Type B pancreatic cell (in vitro differentiated cells): Measurements from ENCODE around the gene SCARB2. TPM values are rescaled to one million over a fixed set of nuclear protein-coding genes. Genes with fewer than 3 reads are reported as not detected.

Experiments
- DNase-seq: peaks from one replicate; pipeline ENCODE4 v3.0.0; 2021; ENCODE audit warnings: mixed read lengths; ENCODE audit not compliant: unreplicated experiment; ENCODE audit errors: extremely low spot score
- H3K27ac Mint-ChIP-seq: 2 replicates; pipeline ENCODE4 v1.8.0; 2021; ENCODE audit warnings: mild to moderate bottlenecking, mixed read lengths
- H3K27me3 Mint-ChIP-seq: 2 replicates; pipeline ENCODE4 v1.8.0; 2021; ENCODE audit warnings: mixed read lengths
- H3K36me3 Mint-ChIP-seq: 2 replicates; pipeline ENCODE4 v1.8.0; 2021; ENCODE audit warnings: mixed read lengths
- H3K4me1 Mint-ChIP-seq: one replicate; pipeline ENCODE4 v1.8.0; 2021; ENCODE audit warnings: mixed read lengths; ENCODE audit not compliant: unreplicated experiment
- H3K4me3 Mint-ChIP-seq: 2 replicates; pipeline ENCODE4 v1.8.0; 2021; ENCODE audit warnings: mild to moderate bottlenecking, mixed read lengths
- H3K9me3 Mint-ChIP-seq: 2 replicates; pipeline ENCODE4 v1.8.0; 2021; ENCODE audit warnings: mixed read lengths
- CTCF ChIP-seq: fragments of 200-600 bp; sonication (generic); conservative IDR thresholded peaks from 2 replicates; pipeline ENCODE4 v1.5.0; 2021; ENCODE audit warnings: antibody characterized with exemption, mild to moderate bottlenecking
- total RNA-seq: library from RNA; stranded (reverse); gene quantifications from 2 replicates; pipeline ENCODE4 v1.2.1, GENCODE V29; 2021; ENCODE audit warnings: low replicate concordance

Gene SCARB2
- total RNA-seq, 1 donor from 2014 or later: 102 TPM

GRCh38 chr4:76168688-76169087, 44.9 kb downstream of the SCARB2 start:
- Mint-ChIP-seq H3K27ac (no peak overlapping the region), H3K9me3 (no peaks in the 10 kb centered on the region), H3K4me1 (no peaks in the 10 kb centered on the region), H3K4me3 (no peak overlapping the region), H3K27me3 (no peaks in the 10 kb centered on the region), H3K36me3 (peaks cover 25% of the 10 kb centered on the region)
- DNase-seq: no peak
- no peak for TF ChIP-seq CTCF

GRCh38 chr4:76166480-76166879, 47.1 kb downstream of the SCARB2 start:
- TF ChIP-seq CTCF: no peak
- no peak for DNase-seq
- Mint-ChIP-seq H3K36me3 (peaks cover 37% of the 10 kb centered on the region), H3K4me1 (no peaks in the 10 kb centered on the region), H3K27me3 (no peaks in the 10 kb centered on the region), H3K4me3 (no peak overlapping the region), H3K27ac (no peak overlapping the region), H3K9me3 (no peaks in the 10 kb centered on the region)

GRCh38 chr4:76160355-76160754, 53.3 kb downstream of the SCARB2 start:
- no peaks in the 10 kb centered on the region for H3K27me3 Mint-ChIP-seq
- no peak overlapping the region for H3K4me3 Mint-ChIP-seq
- TF ChIP-seq CTCF: no peak
- no peak overlapping the region for H3K27ac Mint-ChIP-seq
- peaks cover 28% of the 10 kb centered on the region for H3K36me3 Mint-ChIP-seq
- DNase-seq: no peak
- no peaks in the 10 kb centered on the region for H3K4me1 Mint-ChIP-seq
- H3K9me3 Mint-ChIP-seq: no peaks in the 10 kb centered on the region

GRCh38 chr4:76156635-76157034, 57.0 kb downstream of the SCARB2 start:
- Mint-ChIP-seq H3K4me3 (no peak overlapping the region), H3K27me3 (no peaks in the 10 kb centered on the region), H3K9me3 (peaks cover 3% of the 10 kb centered on the region), H3K36me3 (peaks cover 18% of the 10 kb centered on the region), H3K27ac (no peak overlapping the region), H3K4me1 (no peaks in the 10 kb centered on the region)
- DNase-seq: no peak
- TF ChIP-seq CTCF: no peak

- Mint-ChIP-seq H3K4me3 (no peak overlapping the region), H3K27ac (no peak overlapping the region)
Observed at GRCh38 chr4:76155979-76156378, 57.6 kb downstream of the SCARB2 start.

More at GRCh38 chr4:76155979-76156378, 57.6 kb downstream of the SCARB2 start:
- DNase-seq: no peak
- H3K9me3 Mint-ChIP-seq: peaks cover 3% of the 10 kb centered on the region
- H3K27me3 Mint-ChIP-seq: no peaks in the 10 kb centered on the region
- peaks cover 16% of the 10 kb centered on the region for H3K36me3 Mint-ChIP-seq
- H3K4me1 Mint-ChIP-seq: no peaks in the 10 kb centered on the region
- no peak for TF ChIP-seq CTCF
